ENCODE results near the gene FSTL3. TPM values are rescaled to one million over a fixed set of nuclear protein-coding genes. Genes with fewer than 3 reads are reported as not detected.

FSTL3 gene
- total and polyA plus RNA-seq, 2 of the 13 experiments (the other 11 are each of a cell fraction or from before 2014, with no cell fraction given): 13.5 to 15.6 TPM

GRCh38 chr19:646779-647565, 29.2 kb upstream of the FSTL3 start:
- Histone ChIP-seq H3K27me3 (ENCODE audit: control insufficient read depth in 1 of 2, insufficient read depth in 2 of 2, low read length in 2 of 2) (no peaks in the 10 kb centered on the region), H3K79me2 (ENCODE audit: insufficient read depth, low read length) (no peaks in the 10 kb centered on the region), H2AFZ (ENCODE audit: low read length) (no peak overlapping the region), H3K4me3 (replicated peaks in 1 of 3; ENCODE audit: insufficient read depth in 1 of 3, low read depth in 2 of 3, low read length in 3 of 3) (no peak overlapping the region), H3K4me2 (ENCODE audit: low read depth, low read length) (no peak overlapping the region), H3K27ac (ENCODE audit: extremely low read length, insufficient read depth, low read length) (no peak overlapping the region), H3K9ac (ENCODE audit: insufficient read depth, low read depth, low read length) (no peak overlapping the region), H3K36me3 (replicated peaks in 1 of 2; ENCODE audit: control insufficient read depth in 1 of 2, insufficient read depth in 2 of 2, low read length in 2 of 2) (peaks cover 18 to 35% of the 10 kb centered on the region in 2 experiments; a peak in 4 of 5 replicates), H3K4me1 (ENCODE audit: insufficient read depth, low read length) (no peaks in the 10 kb centered on the region), H4K20me1 (ENCODE audit: insufficient read depth, low read length) (peaks cover 8% of the 10 kb centered on the region; the same call in 1 of the 2 replicates), H3K9me3 (ENCODE audit: low read length) (no peaks in the 10 kb centered on the region)
- DNase-seq (ENCODE audit: low spot score) (no peak), ATAC-seq (no peak), FAIRE-seq (no peak)
- 97% methylated on average over 30 of the region's 48 CpGs for WGBS (ENCODE audit: low lambda C conversion rate)
- no TSS peak for BruUV-seq (replicated peaks)
- ChIA-PET POLR2A (no interaction called here), CTCF (ENCODE audit: low intra/inter-chr PET ratio, low total read pairs) (no interaction called here)
- in situ Hi-C loops (cut with HindIII; ENCODE audit: extremely low pct_ligation_motif_present, low pct_unique_long_range_greater_than_20kb): no loop called here
- intact Hi-C loops (cut with micrococcal nuclease; ENCODE audit: unreplicated experiment): no loop called here
- TF ChIP-seq MAF1 (CRISPR knock-in tag; IDR thresholded peaks at IDR 0.05; ENCODE audit: borderline replicate concordance) (no peak), PCBP1 (IDR thresholded peaks at IDR 0.05; ENCODE audit: borderline replicate concordance, low read depth, low read length) (0 out of 2 replicates have a peak, but pooled peaks have one; percentile 19), RBFOX2 (IDR thresholded peaks at IDR 0.05; ENCODE audit: low read depth, low read length) (peak; percentile 34; the same call in 1 of the 2 replicates), SMAD1 (CRISPR knock-in tag; IDR thresholded peaks at IDR 0.05; ENCODE audit: borderline replicate concordance, low read depth) (no peak), POLR2A (IDR thresholded peaks at IDR 0.05; ENCODE audit: insufficient read depth in 1 of 2, low read depth in 2 of 2, low read length in 2 of 2) (peak in 1 of 2 experiments; percentile 41; a peak in 1 of 4 replicates), RBM22 (optimal IDR thresholded peaks at IDR 0.05; ENCODE audit: low read length) (peak; percentile 24), PAF1 (CRISPR knock-in tag; IDR thresholded peaks at IDR 0.05) (0 out of 2 replicates have a peak, but pooled peaks have one; percentile 37), ZC3H13 (CRISPR knock-in tag; IDR thresholded peaks at IDR 0.05) (peak; percentile 74; the same call in 1 of the 2 replicates), ELF4 (CRISPR knock-in tag; IDR thresholded peaks at IDR 0.05; ENCODE audit: borderline replicate concordance) (no peak), AGO2 (optimal IDR thresholded peaks at IDR 0.05; ENCODE audit: low read depth, low read length) (peak; percentile 88), HDAC2 (CRISPR knock-in tag; IDR thresholded peaks at IDR 0.05) (no peak), HNRNPL (IDR thresholded peaks at IDR 0.05; ENCODE audit: low read depth, low read length) (0 out of 2 replicates have a peak, but pooled peaks have one; percentile 29), ZBTB33 (CRISPR knock-in tag; IDR thresholded peaks at IDR 0.05) (peak; percentile 2; the same call in 1 of the 2 replicates), ZNF549 (CRISPR knock-in tag; IDR thresholded peaks at IDR 0.05) (no peak)
- TF ChIP-seq, protein P1, sequence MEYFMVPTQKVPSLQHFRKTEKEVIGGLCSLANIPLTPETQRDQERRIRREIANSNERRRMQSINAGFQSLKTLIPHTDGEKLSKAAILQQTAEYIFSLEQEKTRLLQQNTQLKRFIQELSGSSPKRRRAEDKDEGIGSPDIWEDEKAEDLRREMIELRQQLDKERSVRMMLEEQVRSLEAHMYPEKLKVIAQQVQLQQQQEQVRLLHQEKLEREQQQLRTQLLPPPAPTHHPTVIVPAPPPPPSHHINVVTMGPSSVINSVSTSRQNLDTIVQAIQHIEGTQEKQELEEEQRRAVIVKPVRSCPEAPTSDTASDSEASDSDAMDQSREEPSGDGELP (IDR thresholded peaks at IDR 0.05; ENCODE audit: borderline replicate concordance, low read depth): no peak

Measured in HepG2 (cell line).